Measurements from ENCODE around the gene CCDC61. TPM values are rescaled to one million over a fixed set of nuclear protein-coding genes. Genes with fewer than 3 reads are reported as not detected.

CCDC61 gene
- total and polyA plus RNA-seq, 7 donors, result 2.9 to 6.2 (median 5.3) TPM

- no peak for TF ChIP-seq CTCF (IDR thresholded peaks at IDR 0.05)
- DNase-seq, result no peak
- 59 to 81% (median 67%) methylated on average over 5 of the region's 5 CpGs for WGBS, 3 donors
- Histone ChIP-seq H3K4me1 (no peaks in the 10 kb centered on the region), H3K27me3 (ENCODE audit: insufficient read depth in 3 of 3, low read length in 2 of 3) (peaks cover 0 to 42% (median 13%) of the 10 kb centered on the region in 3 donors), H3K36me3 (ENCODE audit: insufficient read depth in 1 of 2, low read depth in 1 of 2) (no peaks in the 10 kb centered on the region), H3K9me3 (no peaks in the 10 kb centered on the region), H3K27ac (no peak overlapping the region), H3K4me3 (no peak overlapping the region)
- intact Hi-C loops (cut with DNase I), result no loop called here
- no peak for ATAC-seq
These were observed 47.1 kb downstream of the CCDC61 start for GRCh38 chr19:46042252-46042883.

- Histone ChIP-seq H3K27ac (no peak overlapping the region), H3K27me3 (ENCODE audit: insufficient read depth in 3 of 3, low read length in 2 of 3) (peaks cover 0 to 44% (median 13%) of the 10 kb centered on the region in 3 donors), H3K4me3 (no peak overlapping the region), H3K4me1 (no peaks in the 10 kb centered on the region), H3K9me3 (no peaks in the 10 kb centered on the region), H3K36me3 (ENCODE audit: insufficient read depth in 1 of 2, low read depth in 1 of 2) (no peaks in the 10 kb centered on the region)
- no peak for ATAC-seq
- no peak for DNase-seq
- TF ChIP-seq CTCF (IDR thresholded peaks at IDR 0.05), result no peak
- intact Hi-C loops (cut with DNase I), result no loop called here
- WGBS, 3 donors, result 94 to 100% (median 97%) methylated on average over 1 of the region's 1 CpG
These were observed 48.3 kb downstream of the CCDC61 start for GRCh38 chr19:46043519-46043918.

DNA sequence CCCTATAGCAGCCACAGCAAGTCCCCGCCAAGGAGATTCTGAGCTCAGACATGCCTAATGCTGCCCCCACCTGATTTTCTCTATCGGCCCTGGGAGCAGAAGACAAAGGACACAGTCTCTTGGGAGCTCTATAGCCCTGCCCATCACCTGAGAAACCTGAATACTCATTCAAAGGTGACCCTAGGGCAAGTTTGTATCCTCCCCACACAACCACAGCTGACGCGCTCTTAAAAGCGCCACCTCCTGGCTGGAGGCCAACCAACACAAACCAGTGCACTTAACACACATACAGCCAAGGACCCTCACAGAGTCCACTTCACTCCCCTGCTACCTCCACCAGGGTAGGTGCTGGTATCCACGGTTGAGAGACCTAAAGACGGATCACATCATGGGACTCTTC lies 54.3 kb downstream of the CCDC61 start:
- no peak overlapping the region for H3K4me3 ChIP-seq
- DNase-seq (no peak), ATAC-seq (no peak)
- TF ChIP-seq CTCF (IDR thresholded peaks at IDR 0.05), result no peak
- no peak overlapping the region for H3K27ac ChIP-seq
- intact Hi-C loops (cut with DNase I), result no loop called here
- 35 to 42% (median 39%) methylated on average over 7 of the region's 7 CpGs for WGBS, 3 donors
- H3K36me3 ChIP-seq (ENCODE audit: insufficient read depth in 1 of 2, low read depth in 1 of 2), result no peaks in the 10 kb centered on the region
- no peaks in the 10 kb centered on the region for H3K4me1 ChIP-seq
- no peaks in the 10 kb centered on the region for H3K9me3 ChIP-seq
- peaks cover 0 to 11% (median 6%) of the 10 kb centered on the region in 3 donors for H3K27me3 ChIP-seq (ENCODE audit: insufficient read depth in 3 of 3, low read length in 2 of 3)

DNA sequence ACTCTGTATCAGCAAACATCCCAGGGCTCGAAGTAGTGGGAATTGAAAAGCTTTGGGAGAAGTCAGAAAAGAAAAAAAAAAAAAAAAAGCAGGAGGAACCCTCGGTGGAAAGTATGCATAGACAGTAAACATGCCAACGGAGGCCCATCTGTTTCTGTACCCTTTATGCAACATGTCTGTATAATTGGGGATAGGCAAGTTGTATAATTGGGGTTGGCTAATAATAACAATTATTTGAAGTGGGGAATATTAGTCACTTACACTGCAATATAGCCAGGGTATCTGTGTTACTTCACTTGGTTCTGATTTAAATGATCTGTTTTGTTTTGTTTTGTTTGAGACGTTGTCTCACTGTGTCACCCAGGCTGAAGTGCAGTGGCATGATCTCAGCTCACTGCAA lies 57.6 kb downstream of the CCDC61 start:
- no peaks in the 10 kb centered on the region for H3K36me3 ChIP-seq (ENCODE audit: insufficient read depth in 1 of 2, low read depth in 1 of 2)
- H3K4me3 ChIP-seq, result no peak overlapping the region
- 39 to 45% (median 41%) methylated on average over 4 of the region's 4 CpGs for WGBS, 3 donors
- TF ChIP-seq CTCF (IDR thresholded peaks at IDR 0.05), result no peak
- H3K4me1 ChIP-seq, result no peaks in the 10 kb centered on the region
- no peak for DNase-seq
- intact Hi-C loops (cut with DNase I), result no loop called here
- ATAC-seq, result no peak
- no peak overlapping the region for H3K27ac ChIP-seq
- peaks cover 0 to 13% (median 6%) of the 10 kb centered on the region in 3 donors for H3K27me3 ChIP-seq (ENCODE audit: insufficient read depth in 3 of 3, low read length in 2 of 3)
- H3K9me3 ChIP-seq, result no peaks in the 10 kb centered on the region

GRCh38 chr19:46056536-46056935 lies 61.3 kb downstream of the CCDC61 start:
- 39 to 41% (median 40%) methylated on average over 4 of the region's 4 CpGs for WGBS, 3 donors
- no peaks in the 10 kb centered on the region for H3K4me1 ChIP-seq
- H3K4me3 ChIP-seq, result no peak overlapping the region
- H3K27me3 ChIP-seq (ENCODE audit: insufficient read depth in 3 of 3, low read length in 2 of 3), result peaks cover 2 to 18% (median 2%) of the 10 kb centered on the region in 3 donors
- H3K36me3 ChIP-seq (ENCODE audit: insufficient read depth in 1 of 2, low read depth in 1 of 2), result no peaks in the 10 kb centered on the region
- H3K9me3 ChIP-seq, result no peaks in the 10 kb centered on the region
- ATAC-seq (no peak), DNase-seq (no peak)
- H3K27ac ChIP-seq, result no peak overlapping the region
- TF ChIP-seq CTCF (IDR thresholded peaks at IDR 0.05), result no peak
- intact Hi-C loops (cut with DNase I), result no loop called here
